MM.1S (cell line): Measurements from ENCODE around the gene APOBEC3H.

Experiments
- EZH2phosphoT487 ChIP-seq: fragments of 300-600 bp; sonication (generic); IDR thresholded peaks from 2 replicates; pipeline ENCODE4 v1.6.1; 2018; ENCODE audit warnings: antibody characterized with exemption, low read length
- TF ChIP-seq, protein P1 (sequence below): fragments of 300-600 bp; sonication (generic); IDR thresholded peaks from 2 replicates; pipeline ENCODE4 v1.5.1; 2016; ENCODE audit warnings: antibody characterized with exemption, low read length, mixed read lengths

DNA sequence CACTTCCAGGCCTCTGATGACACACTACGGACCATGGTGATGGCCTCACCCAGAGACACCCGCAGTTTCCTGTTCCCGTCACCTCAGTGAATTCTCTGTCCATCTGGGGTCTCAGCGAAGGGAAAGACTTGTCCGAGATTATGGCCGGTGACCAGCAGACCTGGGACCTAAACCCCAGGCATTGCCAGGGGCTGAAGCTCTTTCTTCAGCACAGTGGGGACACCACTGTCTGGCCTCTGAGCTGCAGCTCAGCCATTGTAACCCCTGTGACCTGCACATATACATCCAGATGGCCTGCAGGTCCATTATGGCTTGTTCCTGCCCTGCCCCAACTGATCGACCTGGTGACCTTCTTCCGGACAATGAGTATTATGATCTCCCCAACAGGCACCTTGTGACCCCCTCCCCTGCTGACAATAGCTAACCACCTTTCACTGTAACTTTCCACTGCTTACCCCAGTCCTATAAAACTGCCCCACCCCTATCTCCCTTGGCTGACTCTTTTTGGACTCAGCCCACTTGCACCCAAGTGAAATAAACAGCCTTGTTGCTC, 33.2 kb downstream of the APOBEC3H start:
- TF ChIP-seq, protein P1, sequence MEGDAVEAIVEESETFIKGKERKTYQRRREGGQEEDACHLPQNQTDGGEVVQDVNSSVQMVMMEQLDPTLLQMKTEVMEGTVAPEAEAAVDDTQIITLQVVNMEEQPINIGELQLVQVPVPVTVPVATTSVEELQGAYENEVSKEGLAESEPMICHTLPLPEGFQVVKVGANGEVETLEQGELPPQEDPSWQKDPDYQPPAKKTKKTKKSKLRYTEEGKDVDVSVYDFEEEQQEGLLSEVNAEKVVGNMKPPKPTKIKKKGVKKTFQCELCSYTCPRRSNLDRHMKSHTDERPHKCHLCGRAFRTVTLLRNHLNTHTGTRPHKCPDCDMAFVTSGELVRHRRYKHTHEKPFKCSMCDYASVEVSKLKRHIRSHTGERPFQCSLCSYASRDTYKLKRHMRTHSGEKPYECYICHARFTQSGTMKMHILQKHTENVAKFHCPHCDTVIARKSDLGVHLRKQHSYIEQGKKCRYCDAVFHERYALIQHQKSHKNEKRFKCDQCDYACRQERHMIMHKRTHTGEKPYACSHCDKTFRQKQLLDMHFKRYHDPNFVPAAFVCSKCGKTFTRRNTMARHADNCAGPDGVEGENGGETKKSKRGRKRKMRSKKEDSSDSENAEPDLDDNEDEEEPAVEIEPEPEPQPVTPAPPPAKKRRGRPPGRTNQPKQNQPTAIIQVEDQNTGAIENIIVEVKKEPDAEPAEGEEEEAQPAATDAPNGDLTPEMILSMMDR = no peak
- TF ChIP-seq EZH2phosphoT487 = no peak
